C4-2B (cell line): ENCODE data around the gene KDM4C.

Source experiments
- ZFX ChIP-seq: fragments of 450-650 bp; IDR thresholded peaks from 2 replicates; pipeline ENCODE4 v1.6.1; 2017
- TF ChIP-seq, protein P1 (sequence below): fragments of 450-650 bp; conservative IDR thresholded peaks from 2 replicates; pipeline ENCODE4 v1.5.1; 2017; ENCODE audit warnings: mild to moderate bottlenecking

DNA sequence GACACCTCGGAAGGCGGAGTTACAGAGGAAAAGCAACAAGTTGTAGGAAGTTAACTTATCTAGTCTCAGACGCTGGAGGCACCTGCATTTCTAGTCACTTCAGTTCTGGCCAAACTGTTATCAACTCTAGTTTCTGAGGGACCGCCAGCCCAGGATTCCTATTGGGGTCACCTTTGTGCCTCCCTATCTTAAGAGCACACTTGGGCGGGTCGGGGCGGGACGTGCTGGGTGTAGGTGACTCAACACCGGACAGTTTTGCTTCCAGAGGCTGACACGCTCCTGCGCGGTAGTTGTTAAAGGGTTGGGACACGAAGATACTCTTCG is 679 bp upstream of the KDM4C start:
- TF ChIP-seq, protein P1, sequence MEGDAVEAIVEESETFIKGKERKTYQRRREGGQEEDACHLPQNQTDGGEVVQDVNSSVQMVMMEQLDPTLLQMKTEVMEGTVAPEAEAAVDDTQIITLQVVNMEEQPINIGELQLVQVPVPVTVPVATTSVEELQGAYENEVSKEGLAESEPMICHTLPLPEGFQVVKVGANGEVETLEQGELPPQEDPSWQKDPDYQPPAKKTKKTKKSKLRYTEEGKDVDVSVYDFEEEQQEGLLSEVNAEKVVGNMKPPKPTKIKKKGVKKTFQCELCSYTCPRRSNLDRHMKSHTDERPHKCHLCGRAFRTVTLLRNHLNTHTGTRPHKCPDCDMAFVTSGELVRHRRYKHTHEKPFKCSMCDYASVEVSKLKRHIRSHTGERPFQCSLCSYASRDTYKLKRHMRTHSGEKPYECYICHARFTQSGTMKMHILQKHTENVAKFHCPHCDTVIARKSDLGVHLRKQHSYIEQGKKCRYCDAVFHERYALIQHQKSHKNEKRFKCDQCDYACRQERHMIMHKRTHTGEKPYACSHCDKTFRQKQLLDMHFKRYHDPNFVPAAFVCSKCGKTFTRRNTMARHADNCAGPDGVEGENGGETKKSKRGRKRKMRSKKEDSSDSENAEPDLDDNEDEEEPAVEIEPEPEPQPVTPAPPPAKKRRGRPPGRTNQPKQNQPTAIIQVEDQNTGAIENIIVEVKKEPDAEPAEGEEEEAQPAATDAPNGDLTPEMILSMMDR: no peak
- no peak for TF ChIP-seq ZFX
